Astrocyte of the cerebellum (primary cell): Measurements from ENCODE around the gene CMIP.

Source experiments
- DNase-seq: peaks from one replicate; pipeline ENCODE4 v3.0.0-alpha.2; 2011; ENCODE audit warnings: low read depth
- H3K4me3 ChIP-seq: 2 replicates; pipeline ENCODE4 v1.5.1; 2011; ENCODE audit warnings: mild to moderate bottlenecking, low read depth, low read length, moderate library complexity
- in situ Hi-C: cut with HindIII; loops from 2 replicates; pipeline ENCODE4 v1.10.0; 2017; ENCODE audit warnings: low sequenced_read_pairs
- TF ChIP-seq, protein P1 (sequence below): IDR thresholded peaks from 2 replicates; pipeline ENCODE4 v1.5.1; 2012; ENCODE audit warnings: low read length, low read depth, moderate library complexity, mild to moderate bottlenecking; ENCODE audit errors: missing control alignments

The CMIP gene

GRCh38 chr16:81700780-81701165 is 256.2 kb downstream of the CMIP start:
- no peak for DNase-seq
- TF ChIP-seq, protein P1, sequence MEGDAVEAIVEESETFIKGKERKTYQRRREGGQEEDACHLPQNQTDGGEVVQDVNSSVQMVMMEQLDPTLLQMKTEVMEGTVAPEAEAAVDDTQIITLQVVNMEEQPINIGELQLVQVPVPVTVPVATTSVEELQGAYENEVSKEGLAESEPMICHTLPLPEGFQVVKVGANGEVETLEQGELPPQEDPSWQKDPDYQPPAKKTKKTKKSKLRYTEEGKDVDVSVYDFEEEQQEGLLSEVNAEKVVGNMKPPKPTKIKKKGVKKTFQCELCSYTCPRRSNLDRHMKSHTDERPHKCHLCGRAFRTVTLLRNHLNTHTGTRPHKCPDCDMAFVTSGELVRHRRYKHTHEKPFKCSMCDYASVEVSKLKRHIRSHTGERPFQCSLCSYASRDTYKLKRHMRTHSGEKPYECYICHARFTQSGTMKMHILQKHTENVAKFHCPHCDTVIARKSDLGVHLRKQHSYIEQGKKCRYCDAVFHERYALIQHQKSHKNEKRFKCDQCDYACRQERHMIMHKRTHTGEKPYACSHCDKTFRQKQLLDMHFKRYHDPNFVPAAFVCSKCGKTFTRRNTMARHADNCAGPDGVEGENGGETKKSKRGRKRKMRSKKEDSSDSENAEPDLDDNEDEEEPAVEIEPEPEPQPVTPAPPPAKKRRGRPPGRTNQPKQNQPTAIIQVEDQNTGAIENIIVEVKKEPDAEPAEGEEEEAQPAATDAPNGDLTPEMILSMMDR, result no peak
- in situ Hi-C loops, result no loop called here
- H3K4me3 ChIP-seq, result no peak overlapping the region

GRCh38 chr16:81701296-81701970 is 256.8 kb downstream of the CMIP start:
- DNase-seq, result no peak
- in situ Hi-C loops, result no loop called here
- H3K4me3 ChIP-seq, result no peak overlapping the region
- TF ChIP-seq, protein P1, result no peak

- in situ Hi-C loops, result no loop called here
- no peak for DNase-seq
- TF ChIP-seq, protein P1, result no peak
- no peak overlapping the region for H3K4me3 ChIP-seq
These were observed 257.9 kb downstream of the CMIP start for GRCh38 chr16:81702506-81702905.

- no peak for DNase-seq
- no peak overlapping the region for H3K4me3 ChIP-seq
- TF ChIP-seq, protein P1, result no peak
- in situ Hi-C loops, result no loop called here
These were observed 258.9 kb downstream of the CMIP start for GRCh38 chr16:81703177-81704155.

DNA sequence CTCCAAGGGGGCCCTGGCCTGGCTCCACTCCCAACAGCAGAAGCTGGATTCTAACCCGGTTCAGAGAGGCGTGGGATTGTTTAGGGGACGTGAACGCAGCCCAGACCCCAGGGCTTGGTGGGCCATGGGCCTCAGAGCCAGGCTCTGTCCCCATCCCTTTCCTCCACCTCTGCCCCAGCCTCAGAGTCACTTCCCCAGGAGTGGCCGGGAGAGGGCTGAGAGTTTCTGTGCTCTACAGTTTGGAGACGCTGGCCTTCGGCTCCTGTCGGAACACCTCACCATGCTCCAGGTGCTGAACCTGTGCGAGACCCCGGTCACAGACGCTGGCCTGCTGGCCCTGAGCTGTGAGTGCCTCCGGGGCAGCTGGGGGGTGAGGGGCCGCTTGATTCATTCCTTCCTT is 260.7 kb downstream of the CMIP start:
- in situ Hi-C loops, result no loop called here

More for the DNA sequence above, 260.7 kb downstream of the CMIP start:
- TF ChIP-seq, protein P1, result no peak
- no peak for DNase-seq
- H3K4me3 ChIP-seq, result no peak overlapping the region
